Measurements from ENCODE around the gene PLA2G3.

DNA sequence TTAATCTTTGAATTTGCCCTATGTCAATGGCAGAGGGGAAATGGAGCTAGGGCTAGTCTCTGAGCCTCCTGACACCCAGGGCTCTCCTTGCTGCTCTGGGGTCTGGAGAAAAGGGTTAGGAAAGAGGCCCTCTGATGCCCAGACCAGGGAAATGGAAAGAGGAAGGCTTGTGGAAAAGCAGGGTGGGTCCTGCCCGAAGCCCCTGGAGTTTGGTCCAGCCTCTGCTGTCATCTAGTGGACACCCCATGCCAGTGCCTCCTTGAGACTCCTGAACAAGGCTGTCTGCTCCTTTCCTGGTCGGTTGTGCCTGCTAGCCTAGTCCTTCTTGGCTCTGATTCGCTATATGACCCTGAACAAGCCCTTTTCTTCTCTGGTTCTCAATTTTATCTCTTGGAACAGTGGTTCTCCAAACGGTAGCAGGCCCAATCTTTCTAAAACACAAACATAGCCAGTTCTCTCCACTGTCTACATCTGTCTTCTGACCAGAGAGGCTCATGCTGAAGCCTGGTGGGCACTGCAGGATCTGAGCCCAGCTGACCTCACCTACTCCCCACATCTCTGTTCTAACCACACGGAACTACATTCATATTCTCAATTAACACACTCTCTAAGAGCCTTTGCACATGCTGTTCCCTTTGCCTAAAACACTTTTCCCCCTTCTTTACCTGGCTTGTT lies 8.8 kb upstream of the PLA2G3 start:
- TF ChIP-seq KDM4B (CRISPR knock-in tag; IDR thresholded peaks at IDR 0.05): no peak
- TF ChIP-seq, protein P1, sequence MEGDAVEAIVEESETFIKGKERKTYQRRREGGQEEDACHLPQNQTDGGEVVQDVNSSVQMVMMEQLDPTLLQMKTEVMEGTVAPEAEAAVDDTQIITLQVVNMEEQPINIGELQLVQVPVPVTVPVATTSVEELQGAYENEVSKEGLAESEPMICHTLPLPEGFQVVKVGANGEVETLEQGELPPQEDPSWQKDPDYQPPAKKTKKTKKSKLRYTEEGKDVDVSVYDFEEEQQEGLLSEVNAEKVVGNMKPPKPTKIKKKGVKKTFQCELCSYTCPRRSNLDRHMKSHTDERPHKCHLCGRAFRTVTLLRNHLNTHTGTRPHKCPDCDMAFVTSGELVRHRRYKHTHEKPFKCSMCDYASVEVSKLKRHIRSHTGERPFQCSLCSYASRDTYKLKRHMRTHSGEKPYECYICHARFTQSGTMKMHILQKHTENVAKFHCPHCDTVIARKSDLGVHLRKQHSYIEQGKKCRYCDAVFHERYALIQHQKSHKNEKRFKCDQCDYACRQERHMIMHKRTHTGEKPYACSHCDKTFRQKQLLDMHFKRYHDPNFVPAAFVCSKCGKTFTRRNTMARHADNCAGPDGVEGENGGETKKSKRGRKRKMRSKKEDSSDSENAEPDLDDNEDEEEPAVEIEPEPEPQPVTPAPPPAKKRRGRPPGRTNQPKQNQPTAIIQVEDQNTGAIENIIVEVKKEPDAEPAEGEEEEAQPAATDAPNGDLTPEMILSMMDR (CRISPR knock-in tag; IDR thresholded peaks at IDR 0.05): peak; percentile 96
- TF ChIP-seq ZNF207 (IDR thresholded peaks at IDR 0.05; ENCODE audit: borderline replicate concordance): no peak
